Brain pericyte (primary cell): ENCODE results near the gene FBXO21.
"Not testable (repeated sequence)": the region's sequence is repeated elsewhere in the genome, so short reads cannot be mapped to it uniquely, and the experiment has no call there.

Source experiments
- DNase-seq: peaks from one replicate; pipeline ENCODE4 v3.0.0-alpha.2; 2012; ENCODE audit warnings: low read depth, low spot score

The FBXO21 gene

DNA sequence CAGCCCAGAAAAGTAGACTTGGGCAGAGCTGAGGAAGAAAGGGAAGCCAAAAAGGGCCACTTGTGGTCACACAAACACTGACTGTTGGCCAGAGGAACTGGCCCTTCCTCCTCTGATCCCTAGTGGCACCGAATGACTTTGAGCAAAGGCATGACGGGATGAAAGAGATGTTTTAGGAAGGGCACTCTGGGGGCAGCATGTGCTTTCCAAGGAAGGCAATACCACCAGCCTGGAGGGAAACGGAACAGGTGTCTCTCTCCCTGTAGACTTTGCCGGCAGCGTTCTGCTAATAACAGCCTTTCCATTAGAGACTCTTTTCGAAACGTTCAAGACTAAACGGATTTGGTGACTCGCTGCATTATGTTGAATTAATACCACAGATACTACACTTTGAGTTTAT is 12.3 kb upstream of the FBXO21 start:
- no peak for DNase-seq

DNA sequence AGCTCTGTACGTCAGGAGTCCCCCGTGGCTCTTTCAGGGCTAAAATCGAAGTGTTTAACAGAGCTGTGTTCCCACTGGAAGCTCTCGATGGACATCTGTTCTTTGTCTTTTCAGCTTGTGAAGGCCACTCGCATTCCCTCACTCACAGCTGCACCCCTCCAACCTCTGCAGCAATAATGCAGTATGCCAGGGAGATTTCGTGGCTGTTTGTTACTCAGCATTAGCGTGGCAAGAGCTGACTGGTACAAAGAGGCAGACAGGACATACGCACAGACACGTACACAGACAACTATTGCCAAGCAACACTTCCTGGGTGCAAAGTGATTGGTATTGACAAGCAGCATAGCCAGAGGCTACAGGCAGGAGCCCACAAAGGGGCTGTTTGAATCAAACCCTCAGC is 11.8 kb upstream of the FBXO21 start:
- DNase-seq: no peak

DNA sequence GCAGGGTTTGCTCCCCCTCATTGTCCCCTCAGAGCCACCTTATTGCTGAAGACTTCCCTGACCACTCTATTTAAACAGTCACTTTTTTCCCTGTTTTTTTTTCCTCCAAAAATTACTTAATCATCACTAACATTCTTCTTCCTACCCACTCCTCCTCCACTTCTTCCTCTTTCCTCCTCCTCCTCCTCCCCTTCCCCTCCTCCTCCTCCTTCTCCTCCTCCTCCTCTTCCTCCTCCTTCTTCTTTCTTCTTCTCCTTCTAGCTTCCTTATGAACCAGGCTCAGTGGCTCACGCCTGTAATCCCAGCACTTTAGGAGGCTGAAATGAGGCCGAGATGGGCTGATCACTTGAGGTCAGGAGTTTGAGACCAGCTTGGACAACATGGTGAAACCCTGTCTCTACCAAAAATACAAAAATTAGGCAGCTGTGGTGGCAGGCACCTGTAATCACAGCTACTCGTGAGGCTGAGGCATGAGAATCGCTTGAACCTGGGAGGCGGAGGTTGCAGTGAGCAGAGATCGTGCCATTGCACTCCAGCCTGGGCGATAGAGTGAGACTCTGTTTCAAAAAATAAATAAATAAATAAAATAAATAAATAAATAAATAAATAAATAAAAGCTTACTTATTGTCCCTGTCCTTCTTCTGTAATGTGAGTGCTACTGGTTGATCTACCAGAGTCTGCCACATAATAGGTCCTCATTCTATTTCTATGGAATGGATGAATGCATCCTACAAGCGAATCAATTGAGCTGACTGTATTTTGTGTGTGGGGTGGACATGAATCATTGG is 9.9 kb upstream of the FBXO21 start:
- not testable (repeated sequence) for DNase-seq

DNA sequence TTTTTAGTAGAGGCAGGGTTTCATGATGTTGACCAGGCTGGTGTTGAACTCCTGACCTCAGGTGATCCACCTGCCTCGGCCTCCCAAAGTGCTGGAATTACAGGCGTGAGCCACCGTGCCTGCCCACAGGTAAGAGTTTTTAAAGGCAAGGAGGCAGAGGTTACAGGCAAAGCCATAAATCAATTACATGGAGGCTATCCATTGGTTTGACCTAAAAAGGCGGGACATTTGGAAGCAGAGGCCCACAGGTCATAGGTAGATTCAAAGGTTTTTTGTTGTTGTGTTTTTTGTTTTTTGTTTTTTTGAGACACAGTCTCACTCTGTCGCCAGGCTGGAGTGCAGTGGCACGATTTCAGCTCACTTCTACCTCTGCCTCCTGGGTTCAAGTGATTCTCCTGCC is 6.1 kb upstream of the FBXO21 start:
- not testable (repeated sequence) for DNase-seq

DNA sequence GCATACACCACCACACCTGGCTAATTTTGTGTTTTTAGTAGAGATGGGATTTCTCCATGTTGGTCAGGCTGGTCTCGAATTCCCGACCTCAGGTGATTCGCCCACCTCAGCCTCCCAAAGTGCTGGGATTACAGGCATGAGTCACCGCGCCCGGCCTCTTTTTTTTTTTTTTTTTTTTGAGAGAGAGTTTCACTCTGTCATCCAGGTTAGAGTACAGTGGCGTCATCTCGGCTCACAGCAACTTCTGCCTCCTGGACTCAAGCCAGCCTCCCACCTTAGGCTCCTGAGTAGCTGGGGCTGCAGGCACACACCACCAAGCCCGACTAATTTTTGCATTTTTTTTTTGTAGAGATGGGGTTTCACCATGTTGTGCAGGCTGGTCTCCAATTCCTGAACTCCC is 4.8 kb upstream of the FBXO21 start:
- not testable (repeated sequence) for DNase-seq

DNA sequence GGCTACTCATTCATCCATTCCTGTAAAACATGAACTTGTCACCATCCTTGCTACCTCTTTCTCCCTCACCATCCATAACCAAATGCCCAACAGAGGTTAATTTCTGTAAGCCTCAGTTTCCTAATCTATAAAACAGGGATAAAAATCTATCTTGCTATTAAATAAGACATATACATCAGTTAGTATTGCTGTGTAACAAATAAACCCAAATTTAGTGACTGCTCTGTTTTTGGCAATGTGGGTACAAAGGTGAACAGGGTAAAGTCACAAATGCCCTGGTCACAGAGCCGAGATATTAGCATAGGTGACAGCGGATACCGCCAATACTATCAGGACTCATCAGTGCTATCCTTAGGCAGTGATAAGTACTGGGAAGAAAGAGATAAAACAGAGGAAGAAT is 3.6 kb upstream of the FBXO21 start:
- DNase-seq: no peak

DNA sequence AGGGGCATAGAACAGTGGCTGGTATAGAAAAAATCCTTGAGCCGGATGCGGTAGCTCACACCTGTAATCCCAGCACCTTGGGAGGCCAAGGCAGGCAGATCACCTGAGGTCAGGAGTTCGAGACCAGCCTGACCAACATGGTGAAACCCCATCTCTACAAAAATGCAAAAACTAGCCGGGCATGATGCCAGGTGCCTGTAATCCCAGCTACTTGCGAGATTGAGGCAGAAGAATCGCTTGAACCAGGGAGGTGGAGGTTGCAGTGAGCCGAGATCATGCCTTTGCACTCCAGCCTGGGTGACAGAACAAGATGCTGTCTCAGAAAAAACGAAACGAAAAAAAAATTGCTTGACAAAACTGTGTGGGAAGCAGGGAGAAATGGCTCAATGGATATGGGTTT is 2.3 kb upstream of the FBXO21 start:
- not testable (repeated sequence) for DNase-seq

DNA sequence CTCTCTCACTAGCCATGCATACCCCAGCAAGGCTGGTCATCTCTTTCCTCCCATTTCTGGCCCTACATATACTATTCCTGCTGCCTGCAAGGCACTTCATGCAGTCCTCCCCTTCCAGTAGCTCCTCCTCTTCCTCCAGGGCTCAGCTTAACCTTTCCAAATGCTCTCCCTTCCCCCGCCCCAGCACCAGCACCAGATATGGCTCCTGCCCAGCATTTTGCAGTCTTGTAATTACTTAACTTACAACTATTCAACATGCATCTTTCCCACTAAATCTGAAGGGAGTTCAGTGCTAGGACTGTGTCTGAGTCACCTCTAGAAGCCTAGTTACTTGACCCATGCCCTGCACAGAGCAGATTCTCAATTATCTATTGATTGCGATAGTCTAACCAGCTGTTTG is 1.8 kb upstream of the FBXO21 start:
- DNase-seq: no peak

DNA sequence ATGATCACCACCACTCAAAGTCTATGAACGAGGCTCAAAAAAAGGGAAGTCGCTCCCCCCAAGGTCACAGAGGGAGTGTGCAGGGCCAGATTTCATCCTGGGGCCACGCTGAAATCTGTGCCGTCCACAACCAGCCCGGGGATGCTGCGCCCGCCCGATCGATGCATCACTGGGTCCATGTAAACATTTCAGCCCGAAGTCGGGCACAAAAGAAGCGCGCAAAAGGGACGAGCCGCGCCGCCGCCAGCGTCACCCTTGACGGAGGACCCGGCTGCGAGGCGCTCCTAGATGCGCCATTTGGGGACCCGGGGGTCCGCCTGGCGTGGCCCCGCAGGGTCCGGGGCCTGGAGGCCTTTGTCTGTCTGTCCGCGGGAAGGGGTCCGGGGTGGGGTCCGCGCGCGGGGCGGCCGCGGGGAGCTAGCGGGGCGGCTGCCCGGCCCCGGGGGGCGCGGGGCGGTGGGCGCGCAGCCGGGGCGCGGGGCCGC is 503 bp downstream of the FBXO21 start:
- DNase-seq: no peak

DNA sequence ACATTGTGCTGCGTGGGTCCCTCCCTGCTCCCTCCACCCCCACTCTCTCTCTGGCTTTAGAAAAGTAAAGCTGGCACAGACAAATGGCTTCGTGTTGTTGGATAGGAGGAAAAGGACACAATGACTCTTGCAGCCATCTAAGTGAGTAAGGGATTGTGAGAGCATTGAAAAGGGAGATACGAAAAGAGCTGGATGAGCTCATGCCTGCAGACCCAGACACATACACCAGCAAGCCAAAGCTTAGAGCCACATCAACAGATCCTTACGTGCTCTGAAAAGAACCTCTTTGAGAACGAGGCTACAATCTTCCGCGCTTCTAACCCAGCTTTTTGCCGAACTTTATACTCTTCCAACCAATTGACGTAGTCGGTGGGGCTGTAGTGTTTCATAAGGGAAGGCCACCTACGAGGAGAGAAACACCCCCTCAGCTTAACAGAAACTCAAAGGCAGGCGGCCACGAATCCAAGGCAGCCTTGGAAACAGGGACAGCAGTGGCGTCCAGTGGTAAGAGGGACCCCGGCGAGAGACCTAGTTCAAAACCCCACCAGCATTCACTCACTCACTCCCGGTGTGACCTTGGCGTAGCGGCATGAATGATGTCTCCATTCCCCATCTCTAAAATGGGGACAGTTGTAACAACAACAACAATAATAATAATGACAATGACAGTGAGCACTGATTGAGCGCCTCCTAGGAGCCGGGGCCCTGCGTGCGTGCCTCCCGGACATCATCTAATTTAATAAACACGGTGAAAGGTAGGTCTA is 1.1 kb downstream of the FBXO21 start:
- no peak for DNase-seq

DNA sequence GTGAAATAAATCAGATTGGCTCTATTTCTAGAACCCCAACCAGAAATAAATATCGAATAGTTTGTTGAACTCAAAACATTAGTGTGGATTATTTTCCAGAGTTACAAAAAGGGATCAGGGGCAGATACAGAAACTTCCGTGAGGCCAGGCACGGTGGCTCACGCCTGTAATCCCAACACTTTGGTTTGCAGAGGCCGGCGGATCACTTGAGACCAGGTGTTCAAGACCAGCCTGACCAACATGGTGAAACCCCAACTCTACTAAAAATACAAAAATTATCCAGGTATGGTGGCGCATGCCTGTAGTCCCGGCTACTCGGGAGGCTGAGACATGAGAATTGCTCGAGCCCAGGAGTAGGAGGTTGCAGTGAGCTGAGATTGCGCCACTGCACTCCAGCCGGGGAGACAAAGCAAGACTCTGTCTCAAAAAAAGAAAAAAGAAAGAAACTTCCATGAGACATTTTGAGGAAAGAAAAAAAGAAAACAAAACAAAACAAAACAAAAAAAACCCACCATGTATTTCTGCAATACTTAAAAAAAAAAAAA is 2.1 kb downstream of the FBXO21 start:
- DNase-seq: no peak

DNA sequence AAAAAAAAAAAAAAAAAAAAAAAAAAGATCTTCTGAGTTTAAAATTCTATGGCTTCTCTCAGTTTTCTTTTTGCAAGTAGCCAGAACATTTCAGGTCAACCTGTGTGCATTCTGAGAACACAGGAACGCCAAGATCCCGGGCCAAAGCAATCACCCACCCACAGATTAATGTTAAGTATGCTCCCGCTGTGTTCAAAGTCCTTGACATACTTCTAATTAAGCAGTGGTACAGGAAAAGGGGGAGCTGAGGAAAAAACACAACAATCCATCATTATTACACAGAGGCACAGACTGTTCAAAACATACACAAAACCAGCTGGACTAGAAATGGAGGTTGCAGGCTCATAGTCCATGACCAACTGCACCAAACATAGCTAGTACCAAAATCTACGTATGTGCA is 2.8 kb downstream of the FBXO21 start:
- no peak for DNase-seq

DNA sequence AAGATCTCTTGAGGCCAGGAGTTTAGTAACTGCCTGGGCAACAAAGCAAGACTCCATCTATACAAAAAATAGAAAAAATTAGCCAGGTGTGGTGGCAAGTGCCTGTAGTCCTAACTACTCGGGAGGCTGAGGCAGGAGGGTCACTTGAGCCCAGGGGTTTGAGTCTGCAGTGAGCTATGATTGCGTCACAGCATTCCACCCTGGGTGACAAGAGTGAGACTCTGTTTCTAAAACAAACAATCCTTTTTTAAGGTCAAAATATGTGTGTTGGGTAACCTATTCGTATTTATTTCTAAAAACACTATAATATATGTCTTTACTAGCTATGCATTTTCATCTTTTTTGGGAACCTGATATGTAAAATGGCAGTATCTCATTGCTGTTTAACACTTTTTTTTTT is 7.4 kb downstream of the FBXO21 start:
- no peak for DNase-seq

DNA sequence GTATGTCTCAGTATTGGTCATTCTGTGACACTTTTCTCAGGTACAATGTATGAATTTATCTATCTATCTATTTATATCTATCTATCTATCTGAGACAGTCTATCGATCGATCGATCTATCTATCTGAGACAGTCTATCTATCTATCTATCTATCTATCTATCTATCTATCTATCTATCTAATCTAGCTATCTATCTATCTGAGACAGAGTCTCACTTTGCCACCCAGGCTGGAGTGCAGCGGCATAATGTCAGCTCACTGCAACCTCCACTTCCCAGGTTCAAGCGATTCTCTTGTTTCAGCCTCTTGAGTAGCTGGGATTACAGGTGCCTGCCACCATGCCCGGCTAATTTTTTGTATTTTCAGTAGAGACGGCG is 8.8 kb downstream of the FBXO21 start:
- not testable (repeated sequence) for DNase-seq

DNA sequence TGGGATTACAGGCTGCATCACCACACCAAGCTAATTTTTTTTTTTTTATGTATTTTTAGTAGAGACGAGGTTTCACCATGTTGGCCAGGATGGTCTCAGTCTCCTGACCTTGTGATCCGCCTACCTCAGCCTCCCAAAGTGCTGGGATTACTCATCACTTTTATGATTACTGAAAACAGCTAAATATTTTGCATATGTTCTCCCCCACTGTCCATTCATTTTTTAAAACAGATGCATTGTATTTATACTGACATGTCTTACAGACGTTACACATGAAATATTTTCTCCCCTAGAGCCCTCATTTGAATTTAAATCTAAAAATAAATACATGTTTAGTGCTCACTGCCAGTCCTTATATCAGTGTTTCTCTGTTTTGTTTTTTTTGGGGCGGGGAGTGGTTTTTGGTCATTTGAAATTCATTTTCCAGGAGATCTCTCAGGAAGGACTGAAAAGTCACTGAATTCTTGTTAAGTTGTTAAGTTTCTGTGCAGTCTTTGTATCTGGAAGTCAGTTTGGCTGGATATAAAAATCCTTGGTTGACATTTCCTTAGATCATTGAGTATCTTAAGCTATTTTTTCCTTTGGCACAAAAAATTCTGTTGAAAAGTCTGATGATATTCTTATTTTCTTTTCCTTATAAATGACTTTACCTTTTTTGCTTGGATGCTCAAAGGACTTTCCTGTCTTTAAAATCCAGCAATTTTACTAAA is 9.4 kb downstream of the FBXO21 start:
- no peak for DNase-seq

DNA sequence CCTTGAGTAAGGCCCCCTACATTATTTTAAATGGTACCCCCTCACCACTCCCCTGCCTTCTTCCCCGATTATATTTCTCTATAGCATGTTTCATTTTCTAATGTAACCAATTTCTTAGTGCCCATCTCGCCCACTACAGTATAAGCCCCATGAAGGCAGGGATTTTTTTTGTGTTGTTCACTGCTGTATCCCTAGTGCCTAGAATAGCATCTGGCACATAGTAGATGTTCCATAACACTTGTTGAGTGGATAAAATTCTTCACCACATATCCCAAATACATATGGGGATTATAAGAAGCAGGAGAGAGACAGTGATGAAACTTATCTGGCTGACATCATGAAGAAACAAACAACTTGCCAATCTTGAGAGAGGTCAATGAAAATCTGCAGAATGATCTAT is 11.5 kb downstream of the FBXO21 start:
- no peak for DNase-seq

DNA sequence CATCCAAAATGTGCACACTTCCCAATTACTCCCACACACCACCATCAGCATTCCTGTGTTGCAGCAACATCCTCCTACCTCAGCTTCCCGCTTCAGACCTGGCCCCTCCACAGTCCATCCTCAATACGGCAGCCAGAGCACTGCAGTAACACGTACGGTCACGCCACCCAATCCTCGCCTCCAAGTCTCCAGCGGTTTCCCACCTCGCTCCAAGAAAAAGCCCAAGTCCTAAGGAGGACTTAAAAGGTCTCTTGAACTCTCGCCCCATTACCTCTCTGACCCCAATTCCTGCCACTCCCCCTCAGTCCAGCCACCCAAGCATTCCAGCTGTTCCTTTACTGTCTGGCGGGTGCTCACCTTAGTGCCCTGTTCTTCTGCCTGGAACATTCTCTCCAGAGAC is 12.0 kb downstream of the FBXO21 start:
- no peak for DNase-seq

DNA sequence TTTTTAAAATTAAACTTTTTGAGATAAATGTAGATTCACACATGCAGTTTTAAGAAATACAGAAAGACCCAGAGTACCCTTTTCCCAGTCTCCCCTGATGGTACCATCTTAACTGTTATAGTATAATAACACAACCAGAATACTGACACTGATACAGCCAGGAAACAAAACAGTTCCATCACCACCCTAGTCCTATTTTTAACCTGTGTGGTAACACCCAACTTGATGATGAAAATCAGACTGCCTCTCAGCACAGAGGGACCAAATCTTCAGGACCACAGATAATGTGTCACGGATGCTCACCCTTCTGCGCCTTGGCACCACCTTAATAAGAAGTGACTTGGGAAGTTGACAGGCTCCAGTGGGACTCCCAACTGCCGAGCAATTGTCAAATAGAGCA is 18.1 kb downstream of the FBXO21 start:
- no peak for DNase-seq

DNA sequence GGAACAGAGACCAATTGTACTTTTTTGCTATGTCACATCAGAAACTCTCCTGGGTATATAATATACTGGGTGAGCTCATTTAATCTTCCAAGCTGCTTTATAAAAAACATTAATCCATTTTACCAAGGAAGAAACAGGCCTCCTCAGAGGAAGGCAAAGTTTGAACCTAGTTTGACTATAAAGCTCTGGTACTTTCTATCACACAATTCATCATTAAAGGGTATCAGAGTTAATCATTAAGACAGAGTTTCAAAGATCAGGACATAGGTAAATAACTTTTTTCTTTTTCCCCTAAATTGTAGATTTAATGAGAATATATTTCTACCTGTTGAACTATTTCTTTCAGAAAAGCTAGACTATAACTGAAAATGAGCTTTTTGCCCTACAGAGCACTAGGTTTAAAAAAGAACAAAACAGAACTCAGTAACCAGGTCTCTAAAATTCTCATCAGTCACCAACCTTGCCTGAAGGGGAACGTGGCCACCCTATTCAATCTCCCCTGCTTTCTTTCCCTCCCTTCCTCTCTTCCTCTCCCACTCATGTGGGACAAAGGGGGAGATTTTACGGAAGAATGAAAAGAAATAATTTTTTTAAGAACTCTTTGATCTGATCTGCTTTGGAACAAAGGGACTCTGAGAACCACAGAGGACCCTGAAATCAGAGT is 18.6 kb downstream of the FBXO21 start:
- DNase-seq: no peak

DNA sequence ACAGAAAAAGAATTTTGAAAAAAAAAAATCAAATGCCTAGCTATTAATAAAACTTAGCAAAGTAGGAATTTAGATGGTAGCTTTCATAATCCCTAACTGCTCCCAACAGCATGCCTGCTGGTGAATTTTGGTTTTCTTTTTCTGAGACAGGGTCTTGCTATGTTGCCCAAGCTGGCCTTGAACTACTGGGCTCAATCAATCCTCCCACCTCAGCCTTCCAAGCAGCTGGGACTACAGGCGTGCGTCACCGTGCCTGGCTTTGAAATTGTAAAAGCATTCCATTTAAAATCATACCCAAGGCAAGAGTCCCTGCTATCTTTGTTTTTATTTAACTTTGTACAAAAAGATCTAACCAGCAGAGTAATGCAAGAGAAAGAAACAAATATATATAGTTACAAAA is 20.7 kb downstream of the FBXO21 start:
- DNase-seq: no peak

DNA sequence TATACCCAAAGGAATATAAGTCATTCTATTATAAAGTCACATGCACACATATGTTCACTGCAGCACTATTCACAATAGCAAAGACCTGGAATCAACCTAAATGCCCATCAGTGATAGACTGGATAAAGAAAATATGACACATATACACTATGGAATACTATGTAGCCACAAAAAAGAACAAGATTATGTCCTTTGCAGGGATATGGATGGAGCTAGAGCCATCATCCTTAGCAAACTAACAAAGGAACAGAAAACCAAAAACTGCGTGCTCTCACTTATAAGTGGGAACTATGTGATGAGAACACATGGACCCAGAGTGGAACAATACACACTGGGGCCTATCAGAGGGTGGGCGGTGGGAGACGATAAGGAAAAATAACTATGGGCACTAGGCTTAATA is 21.3 kb downstream of the FBXO21 start:
- no peak for DNase-seq

DNA sequence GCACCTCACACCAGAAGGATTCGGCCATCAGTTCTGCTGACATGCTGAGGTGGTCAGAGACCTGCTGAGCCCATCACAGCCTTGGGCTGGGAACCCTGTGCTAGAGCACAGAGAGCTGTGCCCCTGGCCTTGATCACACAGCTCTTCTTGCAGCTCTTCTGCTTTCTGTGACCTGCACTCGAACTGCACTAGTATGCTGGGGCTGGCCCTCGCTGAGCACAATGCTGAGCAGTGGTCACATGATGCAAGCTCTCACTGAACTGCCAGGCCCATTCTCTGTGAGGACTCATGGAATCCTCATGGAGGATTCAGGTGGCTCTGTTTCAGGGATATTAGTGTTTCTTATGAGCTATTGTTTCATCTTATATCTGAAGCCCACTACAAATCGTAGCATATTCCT is 22.5 kb downstream of the FBXO21 start:
- DNase-seq: no peak
